HG03460 (cell line): ENCODE measurements around the gene SP100.
"Not testable (repeated sequence)": the region's sequence is repeated elsewhere in the genome, so short reads cannot be mapped to it uniquely, and the experiment has no call there.

Experiments
- ATAC-seq: cut with Tn5 transposase; IDR thresholded peaks from one replicate; pipeline ENCODE4 v1.9.1; 2021; ENCODE audit not compliant: unreplicated experiment

SP100 gene

DNA sequence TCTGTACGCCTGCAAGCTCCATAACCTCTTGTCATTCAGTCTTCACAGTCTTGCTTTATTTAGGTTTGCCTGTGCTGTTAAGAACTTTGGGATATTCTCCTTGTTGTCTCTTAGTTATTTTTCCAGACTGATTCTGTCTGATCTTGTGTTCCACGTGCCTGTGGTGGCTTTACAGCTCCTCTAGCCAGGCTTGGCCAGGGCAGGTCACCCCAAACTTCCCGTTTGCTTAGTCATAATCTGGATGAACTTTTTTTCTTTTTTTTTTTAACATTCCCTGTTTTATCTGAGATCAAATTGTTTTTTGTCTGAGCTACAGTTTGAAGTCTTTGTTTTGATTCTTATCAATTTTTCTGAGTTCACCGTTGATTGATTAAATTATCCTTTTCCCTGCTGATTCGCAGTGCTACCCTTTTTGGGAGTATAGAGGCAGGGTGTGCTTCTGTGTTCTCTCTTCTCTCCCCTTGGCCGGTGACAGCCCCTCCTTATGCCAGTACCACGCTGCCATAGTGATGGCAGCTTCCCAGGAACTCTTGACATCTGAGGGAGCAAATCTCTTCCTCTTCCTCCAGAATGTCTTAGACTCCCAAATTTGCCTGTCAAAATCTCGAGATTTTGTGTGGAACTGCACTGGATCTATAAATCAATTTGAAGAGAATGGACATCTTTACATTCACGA lies 2.5 kb downstream of the SP100 start:
- ATAC-seq = no peak

DNA sequence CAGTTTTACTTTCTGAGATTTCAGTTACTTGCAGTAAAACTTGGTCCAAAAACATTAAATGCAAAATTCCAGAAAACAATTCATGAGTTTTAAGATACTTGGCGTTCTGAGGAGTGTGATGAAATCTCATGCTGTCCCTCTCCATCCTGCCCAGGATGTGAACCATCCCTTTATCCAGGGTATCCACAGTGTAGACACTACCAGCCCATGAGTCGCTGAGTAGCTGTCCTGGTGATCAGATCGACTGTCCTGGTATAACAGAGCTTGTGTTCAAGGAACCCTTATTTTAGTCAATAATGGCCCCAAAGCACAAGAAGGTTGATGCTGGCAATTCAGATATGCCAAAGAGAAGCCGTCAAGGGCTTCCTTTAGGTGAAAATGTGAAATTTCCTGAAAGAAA lies 3.2 kb downstream of the SP100 start:
- no peak for ATAC-seq

- ATAC-seq = no peak
These were observed 6.1 kb downstream of the SP100 start for GRCh38 chr2:230422149-230422548.

DNA sequence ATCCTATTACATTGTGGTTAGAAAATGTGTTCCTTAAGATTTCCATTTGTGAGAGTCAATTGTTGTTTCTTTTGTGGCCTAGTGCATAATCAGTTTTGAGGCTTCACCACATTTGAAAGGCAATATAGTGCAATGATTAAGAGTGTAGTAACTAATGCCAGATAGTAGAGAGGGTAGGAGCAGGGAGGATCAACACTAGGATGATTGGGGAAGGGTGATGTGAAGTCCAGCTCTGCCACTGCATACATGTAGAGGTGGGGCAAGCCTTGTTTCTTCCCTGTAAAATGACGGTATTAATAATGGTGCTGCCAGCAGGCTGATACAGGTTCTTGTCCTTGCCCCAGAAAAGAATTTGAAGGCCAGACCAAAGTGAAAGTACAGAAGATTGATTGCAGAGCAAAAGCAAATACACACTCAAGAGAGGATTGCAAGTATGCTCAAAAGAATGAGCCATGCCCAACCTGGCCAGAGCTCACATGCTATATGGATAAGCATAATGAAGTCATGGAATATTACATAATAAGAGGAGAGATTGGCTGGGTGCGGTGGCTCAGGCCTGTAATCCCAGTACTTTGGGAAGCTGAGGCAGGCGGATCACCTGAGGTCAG lies 8.0 kb downstream of the SP100 start:
- no peak for ATAC-seq

DNA sequence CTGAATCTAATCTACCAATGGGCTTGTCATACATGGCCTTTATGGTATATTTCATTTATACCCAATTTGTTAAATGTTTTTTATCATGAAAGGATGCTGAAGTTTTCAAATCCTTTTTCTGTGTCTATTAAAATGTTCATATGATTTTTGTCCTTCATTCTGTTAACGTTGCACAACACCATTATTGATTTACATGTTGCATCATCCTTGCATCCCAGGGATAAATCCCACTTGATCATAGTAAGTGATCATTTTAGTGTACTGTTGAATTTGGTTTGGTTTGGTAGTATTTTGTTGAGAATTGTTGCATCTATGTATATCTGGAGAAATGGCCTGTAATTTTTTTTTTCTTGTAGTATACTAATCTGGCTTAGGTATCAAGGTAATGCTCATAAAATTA lies 9.4 kb downstream of the SP100 start:
- ATAC-seq = no peak

GRCh38 chr2:230429513-230429912 lies 13.5 kb downstream of the SP100 start:
- ATAC-seq = no peak

DNA sequence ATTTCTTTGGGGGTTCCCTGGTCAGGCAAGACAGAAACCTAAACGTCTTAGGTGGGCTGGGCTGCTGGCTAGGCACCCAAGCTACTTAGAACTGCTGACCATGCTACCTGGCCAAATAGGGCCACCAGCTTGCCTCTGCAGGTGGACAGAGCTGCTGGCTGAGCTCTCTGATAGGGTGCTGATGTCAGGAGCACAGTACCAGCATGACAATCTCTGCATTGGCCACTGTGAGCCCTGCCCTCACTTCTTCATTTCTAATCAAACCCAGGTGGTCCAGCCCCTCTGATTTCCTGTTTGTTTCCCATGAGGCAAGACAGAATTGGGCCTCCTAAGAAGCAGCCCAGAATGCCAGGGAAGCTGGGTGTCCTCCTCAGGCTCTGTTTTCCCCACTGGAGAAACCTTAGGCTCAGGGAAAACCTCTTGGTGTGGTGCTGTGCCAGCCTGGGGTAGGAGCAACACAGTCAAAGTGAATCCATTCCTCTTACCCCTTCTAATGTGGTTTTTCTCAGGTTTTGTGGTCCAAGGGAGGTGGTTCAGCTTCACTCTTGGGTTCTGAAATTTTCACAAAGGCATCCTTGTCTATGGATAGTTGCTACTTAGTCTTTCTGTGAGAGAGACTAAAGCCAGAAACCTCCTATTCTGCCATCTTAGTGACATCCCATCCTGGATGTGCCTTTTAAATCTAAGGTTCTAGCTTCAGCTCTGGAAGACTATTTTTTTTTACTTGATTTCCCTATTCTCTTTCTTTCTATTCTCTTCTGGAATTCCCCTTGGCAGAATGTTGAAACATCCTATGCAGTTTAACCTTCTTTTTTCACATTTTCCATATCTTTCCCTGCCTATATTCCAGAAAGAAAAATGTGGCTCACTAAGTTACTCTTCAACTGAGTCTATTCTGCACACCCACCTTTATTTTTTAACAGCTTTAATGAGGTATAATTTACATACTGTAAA lies 15.2 kb downstream of the SP100 start:
- no peak for ATAC-seq

GRCh38 chr2:230434677-230435324 lies 18.8 kb downstream of the SP100 start:
- ATAC-seq = no peak

DNA sequence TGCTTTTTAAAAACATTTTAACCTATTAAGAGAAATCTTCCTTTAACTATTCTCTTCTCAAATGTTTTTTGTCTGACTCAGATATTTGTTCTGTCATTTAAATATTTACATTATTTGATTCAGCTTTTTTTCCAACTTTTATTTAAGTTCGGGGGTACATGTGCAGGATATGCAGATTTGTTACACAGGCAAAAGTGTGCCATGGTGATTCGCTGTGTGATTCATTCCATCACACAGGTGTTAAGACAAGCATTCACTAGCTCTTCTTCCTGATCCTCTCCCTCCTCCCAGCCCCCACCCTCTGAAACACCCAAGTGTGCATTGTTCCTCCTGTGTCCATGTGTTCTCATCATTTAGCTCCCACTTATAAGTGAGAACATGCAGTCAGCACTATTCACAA lies 19.4 kb downstream of the SP100 start:
- ATAC-seq = no peak

- not testable (repeated sequence) for ATAC-seq
These were observed 23.1 kb downstream of the SP100 start for GRCh38 chr2:230439121-230439520.

DNA sequence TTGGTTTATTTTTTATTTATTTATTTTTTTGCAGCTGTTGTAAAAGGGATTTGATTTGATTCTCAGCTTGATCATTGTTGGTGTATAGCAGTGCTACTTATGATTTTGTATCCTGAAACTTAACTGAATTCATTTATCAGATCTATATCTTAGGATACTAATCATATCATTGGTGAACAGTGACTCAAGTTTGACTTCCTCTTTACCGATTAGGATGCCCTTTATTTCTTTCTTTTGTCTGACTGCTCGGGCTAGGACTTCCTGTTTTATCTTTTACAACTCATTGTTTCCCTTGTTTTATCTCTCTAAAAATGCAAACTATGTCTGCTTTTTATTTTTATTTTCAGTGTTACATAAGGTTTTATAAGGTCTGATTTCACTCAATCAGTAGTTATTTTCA lies 23.6 kb downstream of the SP100 start:
- no peak for ATAC-seq

- ATAC-seq = peak; percentile 62
These were observed 25.4 kb downstream of the SP100 start for GRCh38 chr2:230441227-230441897.

DNA sequence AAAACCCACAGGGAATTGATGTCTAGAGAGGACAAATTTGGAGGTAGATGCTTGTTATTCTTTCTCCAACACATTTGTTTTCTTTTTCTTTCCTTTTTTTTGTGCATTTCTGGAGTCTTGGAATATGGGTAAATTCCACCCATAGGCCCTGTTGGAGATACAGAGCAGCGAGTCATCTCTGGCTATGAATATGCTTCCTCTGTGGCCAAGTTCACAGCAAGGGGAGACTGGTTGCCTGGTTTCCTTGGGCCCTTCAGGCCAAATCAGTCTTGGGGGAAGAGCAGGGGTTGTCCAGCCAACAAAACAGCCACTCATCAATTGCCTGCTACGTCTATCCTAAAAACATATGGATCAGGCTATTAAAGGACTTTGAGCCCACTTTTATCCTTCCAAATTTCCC lies 27.5 kb downstream of the SP100 start:
- no peak for ATAC-seq

- no peak for ATAC-seq
These were observed 28.8 kb downstream of the SP100 start for GRCh38 chr2:230444832-230445231.

- no peak for ATAC-seq
These were observed 31.0 kb downstream of the SP100 start for GRCh38 chr2:230447036-230447435.

- peak; percentile 81 for ATAC-seq
These were observed 31.8 kb downstream of the SP100 start for GRCh38 chr2:230447455-230448451.

DNA sequence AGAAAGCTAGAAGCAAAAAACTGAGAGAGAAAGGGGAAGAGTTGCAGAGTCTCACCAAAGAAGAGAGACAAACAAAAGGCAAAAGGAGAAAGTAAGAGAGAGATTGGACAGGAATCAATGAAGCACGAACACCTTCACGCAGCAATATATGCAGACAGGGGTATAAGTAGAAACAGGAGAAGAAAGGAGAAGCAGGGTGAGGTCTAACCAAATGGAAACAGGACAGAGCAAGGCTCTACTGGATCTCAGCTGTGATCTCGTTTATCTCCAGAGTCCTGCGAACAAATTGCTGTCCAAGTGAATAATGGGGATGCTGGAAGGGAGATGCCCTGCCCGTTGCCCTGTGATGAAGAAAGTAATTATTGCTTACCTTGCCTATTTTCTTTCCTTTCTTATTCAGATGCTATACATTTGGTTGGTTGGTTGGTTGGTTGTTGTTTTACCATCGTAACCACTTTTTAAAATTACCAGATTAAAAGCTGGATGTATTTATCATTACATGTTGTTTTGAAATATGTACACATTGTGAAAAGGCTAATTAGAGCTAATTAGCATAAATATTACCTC lies 34.0 kb downstream of the SP100 start:
- no peak for ATAC-seq

DNA sequence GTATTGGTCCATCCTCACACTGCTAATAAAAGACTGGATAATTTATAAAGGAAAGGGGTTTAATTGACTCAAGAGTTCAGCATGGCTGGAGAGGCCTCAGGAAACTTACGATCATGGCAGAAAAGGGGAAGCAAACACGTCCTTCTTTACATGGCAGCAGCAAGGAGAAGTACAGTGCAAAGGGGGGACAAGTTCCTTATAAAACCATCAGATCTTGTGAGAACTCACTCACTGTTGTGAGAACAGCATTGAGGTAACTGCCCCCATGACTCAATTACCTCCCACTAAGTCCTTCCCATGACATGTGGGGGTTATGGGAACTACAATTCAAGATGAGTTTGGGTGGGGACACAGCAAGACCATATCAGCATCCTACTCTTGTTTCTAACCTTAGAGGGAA lies 37.0 kb downstream of the SP100 start:
- no peak for ATAC-seq

- no peak for ATAC-seq
These were observed 39.1 kb downstream of the SP100 start for GRCh38 chr2:230455005-230455684.
